GM12874 (cell line): Measurements from ENCODE around the gene GREB1.

Experiments used
- TF ChIP-seq, protein P1 (sequence below): IDR thresholded peaks from 2 replicates; pipeline ENCODE4 v1.5.1; 2011; ENCODE audit warnings: low read depth, mild to moderate bottlenecking, control low read depth, low read length, moderate library complexity; ENCODE audit not compliant: insufficient read depth

The GREB1 gene

DNA sequence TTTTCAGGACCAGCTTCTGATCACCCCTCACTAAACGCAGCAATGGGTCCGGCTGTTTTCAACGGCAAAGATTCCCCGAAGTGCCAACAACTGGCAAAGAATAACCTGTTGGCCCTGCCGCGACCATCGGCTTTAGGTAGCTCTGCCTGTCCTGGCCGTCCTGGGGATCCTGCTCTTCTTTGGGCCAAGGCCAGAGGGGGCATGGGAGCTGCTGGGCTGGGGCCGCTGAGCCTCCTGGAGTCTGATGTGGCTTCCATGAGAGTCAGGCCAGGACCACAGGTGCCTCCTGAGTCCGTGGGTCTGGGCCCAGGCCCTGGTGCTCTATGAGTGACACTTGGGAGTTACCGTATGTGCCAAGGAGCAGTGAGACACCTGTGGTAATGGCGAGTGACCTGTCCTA lies 46.9 kb downstream of the GREB1 start:
- TF ChIP-seq, protein P1, sequence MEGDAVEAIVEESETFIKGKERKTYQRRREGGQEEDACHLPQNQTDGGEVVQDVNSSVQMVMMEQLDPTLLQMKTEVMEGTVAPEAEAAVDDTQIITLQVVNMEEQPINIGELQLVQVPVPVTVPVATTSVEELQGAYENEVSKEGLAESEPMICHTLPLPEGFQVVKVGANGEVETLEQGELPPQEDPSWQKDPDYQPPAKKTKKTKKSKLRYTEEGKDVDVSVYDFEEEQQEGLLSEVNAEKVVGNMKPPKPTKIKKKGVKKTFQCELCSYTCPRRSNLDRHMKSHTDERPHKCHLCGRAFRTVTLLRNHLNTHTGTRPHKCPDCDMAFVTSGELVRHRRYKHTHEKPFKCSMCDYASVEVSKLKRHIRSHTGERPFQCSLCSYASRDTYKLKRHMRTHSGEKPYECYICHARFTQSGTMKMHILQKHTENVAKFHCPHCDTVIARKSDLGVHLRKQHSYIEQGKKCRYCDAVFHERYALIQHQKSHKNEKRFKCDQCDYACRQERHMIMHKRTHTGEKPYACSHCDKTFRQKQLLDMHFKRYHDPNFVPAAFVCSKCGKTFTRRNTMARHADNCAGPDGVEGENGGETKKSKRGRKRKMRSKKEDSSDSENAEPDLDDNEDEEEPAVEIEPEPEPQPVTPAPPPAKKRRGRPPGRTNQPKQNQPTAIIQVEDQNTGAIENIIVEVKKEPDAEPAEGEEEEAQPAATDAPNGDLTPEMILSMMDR = no peak

DNA sequence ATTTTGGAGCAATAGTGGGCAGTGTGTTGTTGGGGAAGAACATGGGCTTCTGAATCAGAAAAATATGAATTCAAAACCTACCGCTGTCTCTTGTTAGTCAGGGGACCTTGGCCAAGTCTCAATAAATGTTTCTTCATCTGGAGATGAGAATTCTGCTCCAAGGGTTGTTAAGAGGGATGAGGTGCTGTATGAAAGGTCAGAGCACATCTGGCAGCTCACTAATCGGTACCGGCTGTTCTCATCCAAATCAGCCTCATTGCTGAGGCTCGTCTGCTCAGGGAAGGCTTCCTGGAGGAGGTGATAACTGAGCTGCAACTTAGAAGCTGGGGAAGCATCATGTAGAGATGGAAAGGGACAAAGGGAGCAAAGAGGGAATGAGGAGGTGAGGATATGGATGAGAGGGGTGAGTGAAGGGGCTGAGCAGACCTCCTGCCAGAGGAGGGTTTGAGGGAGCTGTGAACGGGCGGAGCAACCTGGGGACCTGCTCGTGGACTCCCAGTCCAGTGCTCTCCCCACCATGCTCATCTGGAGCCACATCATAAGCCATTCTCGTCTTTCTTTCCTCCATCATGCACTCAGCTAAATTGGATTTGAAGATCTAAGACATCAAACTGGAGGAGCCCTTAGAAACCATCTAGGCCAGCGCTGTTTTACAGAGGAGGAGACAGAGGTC lies 47.4 kb downstream of the GREB1 start:
- TF ChIP-seq, protein P1 = no peak

DNA sequence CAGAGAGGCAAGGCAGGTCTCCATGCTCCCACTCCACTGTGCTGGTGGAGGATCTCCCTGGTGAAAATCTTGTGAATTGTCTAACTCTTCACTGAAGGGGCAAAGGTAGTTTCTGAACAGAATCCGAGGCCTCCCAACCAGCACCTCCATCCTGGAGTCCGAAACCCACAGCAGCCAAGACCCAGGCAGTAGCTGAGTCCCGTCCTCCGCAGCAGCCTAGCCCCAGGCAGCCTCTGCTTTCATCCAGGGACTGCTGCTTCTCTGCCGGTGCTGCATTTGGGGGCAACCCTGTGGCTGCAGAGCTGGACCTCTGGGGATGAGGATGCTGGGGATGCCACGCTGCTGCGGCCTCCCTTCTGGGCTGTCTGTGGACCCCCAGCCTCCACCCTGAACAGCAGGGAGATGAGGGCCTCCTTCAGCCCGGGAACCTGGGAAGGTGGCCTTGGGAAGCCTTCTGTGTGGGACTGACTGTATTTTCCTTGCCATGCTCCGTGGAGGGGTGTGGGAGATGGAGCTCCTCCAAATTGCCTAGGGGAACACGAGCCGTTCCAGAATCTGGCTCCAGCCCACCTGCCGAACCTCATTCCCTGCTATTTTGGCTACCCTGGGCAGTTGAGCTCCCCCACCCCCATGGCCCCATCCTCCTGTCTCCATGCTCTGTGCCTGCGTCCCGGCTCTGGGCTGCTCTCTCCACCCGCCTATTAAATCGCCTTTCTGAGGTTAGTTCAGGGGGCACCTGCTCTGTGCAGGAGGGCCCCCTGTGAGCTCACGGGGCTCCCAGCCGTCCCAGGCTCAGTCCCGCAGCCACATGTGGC lies 48.2 kb downstream of the GREB1 start:
- TF ChIP-seq, protein P1 = no peak

DNA sequence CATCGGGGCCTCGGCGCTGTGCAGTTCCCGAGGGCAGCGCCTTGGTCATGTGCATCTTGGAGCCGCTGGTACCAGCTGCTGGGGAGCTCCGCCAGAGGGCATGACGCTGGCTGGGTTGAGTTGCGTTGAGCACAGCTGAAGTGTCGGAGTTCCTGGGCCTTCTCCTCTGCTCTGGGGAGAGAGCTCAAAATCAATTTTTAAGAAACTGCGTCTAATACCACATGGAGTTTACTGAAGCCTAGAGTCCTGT lies 48.7 kb downstream of the GREB1 start:
- TF ChIP-seq, protein P1 = no peak

DNA sequence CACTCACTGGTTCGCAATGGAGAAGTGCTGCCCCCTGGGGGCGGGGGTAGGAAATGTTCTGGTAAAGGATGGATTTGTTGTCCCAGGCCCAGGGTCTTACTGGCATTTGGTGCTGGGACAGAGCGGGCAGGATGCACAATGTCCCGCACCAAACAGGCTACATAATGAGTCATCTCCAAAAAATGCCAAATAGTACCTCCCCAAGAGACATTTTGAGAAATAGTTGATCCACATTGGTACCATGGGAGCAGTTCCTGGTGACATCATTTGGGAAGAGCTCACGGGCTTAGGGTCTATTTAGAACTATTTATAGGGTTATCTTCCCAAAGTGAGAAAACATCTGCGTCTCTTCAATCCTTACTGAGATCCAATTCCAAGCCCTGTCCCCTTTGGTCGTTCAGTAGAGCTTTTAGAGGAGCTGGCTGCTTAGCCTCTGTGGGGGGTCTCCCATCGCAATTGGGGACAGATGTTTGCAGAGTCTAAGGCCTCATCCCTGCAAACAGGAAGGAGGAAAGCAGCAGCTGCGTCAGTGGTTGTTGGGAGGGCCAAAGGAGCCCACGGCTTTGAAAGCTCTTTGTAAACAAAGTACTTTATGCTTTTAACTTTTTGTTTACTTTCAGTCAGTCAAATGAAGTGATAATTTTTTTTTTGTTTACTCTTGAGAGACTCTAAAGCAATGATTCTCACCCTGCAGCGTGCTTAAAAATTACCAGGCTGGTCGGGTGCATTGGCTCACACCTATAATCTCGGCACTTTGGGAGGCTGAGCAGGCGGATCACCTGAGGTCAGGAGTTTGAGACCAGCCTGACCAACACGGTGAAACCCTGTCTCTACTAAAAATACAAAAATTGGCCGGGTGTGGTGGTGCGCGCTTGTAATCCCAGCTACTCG lies 49.3 kb downstream of the GREB1 start:
- TF ChIP-seq, protein P1 = peak; percentile 66

DNA sequence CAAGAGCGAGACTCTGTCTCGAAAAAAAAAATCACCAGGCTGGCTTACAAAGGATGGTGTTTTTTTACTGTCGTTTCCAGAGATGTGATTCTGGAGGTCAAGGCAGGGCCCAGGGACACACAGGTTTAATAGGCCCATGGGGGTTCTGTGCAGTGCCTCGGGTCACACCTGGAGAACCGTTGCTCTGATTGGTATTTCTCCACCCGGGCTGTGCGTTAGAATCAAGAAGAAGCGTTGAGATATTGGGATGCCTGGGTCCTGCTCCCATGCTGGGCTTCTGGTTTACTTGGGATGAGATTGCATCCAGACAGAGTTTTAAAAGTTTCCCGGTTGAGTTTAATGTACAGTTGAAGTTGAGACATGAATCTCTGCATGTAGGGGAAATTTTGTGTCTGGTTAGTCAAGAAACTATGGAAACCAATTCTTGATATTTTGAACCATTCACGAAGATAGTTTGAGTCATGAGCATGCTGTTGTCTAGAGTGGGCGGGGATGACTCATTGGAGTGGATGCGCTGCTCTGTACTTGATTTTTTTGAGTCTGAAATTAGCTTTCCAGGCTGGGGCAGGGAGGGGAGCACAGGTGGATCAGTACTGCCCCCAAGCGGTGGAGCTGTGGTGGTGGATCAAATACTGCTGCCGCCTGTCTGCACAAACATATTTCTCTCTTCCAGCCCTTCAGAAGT lies 50.1 kb downstream of the GREB1 start:
- TF ChIP-seq, protein P1 = peak; percentile 84
